Endothelial cell of umbilical vein (primary cell): ENCODE data around the gene PKMYT1. TPM values are rescaled to one million over a fixed set of nuclear protein-coding genes. Genes with fewer than 3 reads are reported as not detected.

ENCODE experiments used
- BruUV-seq: library from RNA; stranded (reverse); fragments of 400-500 nt; replicated peaks from 2 replicates; lab custom pipeline; 2021; lab: Mats Ljungman, UMichigan
- CTCF ChIA-PET: fragments of 300-600, 350-600 bp; sonication (Branson Sonifier 250); formaldehyde crosslinking; loops from one replicate; lab custom pipeline; 2021; ENCODE audit warnings: antibody characterized with exemption, inconsistent platforms; lab: Charles Lee
- POLR2A ChIA-PET: fragments of 300-600, 350-600 bp; sonication (Branson Sonifier 250); formaldehyde crosslinking; loops from one replicate; lab custom pipeline; 2021; ENCODE audit warnings: antibody characterized with exemption, inconsistent platforms; lab: Charles Lee
- DNase-seq: peaks from one replicate; pipeline ENCODE4 v3.0.0-alpha.2; 2011; ENCODE audit warnings: low read depth, low spot score
- FAIRE-seq: peaks from 2 replicates; lab custom pipeline; 2011; peaks lifted over from hg19 to GRCh38; lab: Jason Lieb, UNC
- H2AFZ ChIP-seq: 2 replicates; pipeline ENCODE4 v1.6.0; 2012; ENCODE audit warnings: low read depth, low read length, control low read depth, inconsistent platforms
- H3K27ac ChIP-seq: 2 replicates; pipeline ENCODE4 v1.5.1; 2011; ENCODE audit warnings: low read depth, mild to moderate bottlenecking, control low read depth, low read length, moderate library complexity; ENCODE audit not compliant: insufficient read depth
- H3K27me3 ChIP-seq, 2 experiments: 2 replicates each; pipeline versions ENCODE4 v1.6.0 to v1.6.1; 2011; ENCODE audit warnings: low read length in 2 of 2, mixed read lengths in 1 of 2; ENCODE audit not compliant: control insufficient read depth in 2 of 2, insufficient read depth in 2 of 2
- H3K36me3 ChIP-seq, 2 experiments: 2 replicates in 1 of 2; 3 replicates in 1 of 2; pipeline ENCODE4 v1.5.1; 2011; ENCODE audit warnings: low read length in 2 of 2, mild to moderate bottlenecking in 1 of 2, moderate library complexity in 1 of 2; ENCODE audit not compliant: control insufficient read depth in 2 of 2, insufficient read depth in 2 of 2; ENCODE audit errors: extremely low read depth in 1 of 2
- H3K4me1 ChIP-seq: 3 replicates; pipeline ENCODE4 v1.5.1; 2011; ENCODE audit warnings: mild to moderate bottlenecking, low read length; ENCODE audit not compliant: control insufficient read depth, insufficient read depth; ENCODE audit errors: extremely low read depth
- H3K4me2 ChIP-seq: 2 replicates; pipeline ENCODE4 v1.6.1; 2011; ENCODE audit warnings: low read length, control low read depth, mixed read lengths; ENCODE audit not compliant: insufficient read depth
- H3K4me3 ChIP-seq, 3 experiments: fragments of 200-600 bp in 1 of 3; sonication (generic), shearing (Covaris generic) in 1 of 3; replicated peaks in 1 of 3; 2 replicates each; pipeline ENCODE4 v1.5.1; 2011 to 2016; ENCODE audit warnings: control low read depth in 3 of 3, low read length in 3 of 3, mild to moderate bottlenecking in 2 of 3, inconsistent platforms in 1 of 3, low read depth in 1 of 3, moderate library complexity in 1 of 3; ENCODE audit not compliant: insufficient read depth in 1 of 3
- H3K79me2 ChIP-seq: 2 replicates; pipeline ENCODE4 v1.6.0; 2012; ENCODE audit warnings: low read length, inconsistent platforms; ENCODE audit not compliant: control insufficient read depth, insufficient read depth
- H3K9ac ChIP-seq: replicated peaks from 2 replicates; pipeline ENCODE3; 2011; ENCODE audit warnings: low read length, control low read depth; ENCODE audit not compliant: insufficient read depth; ENCODE audit errors: extremely low read depth
- H3K9me1 ChIP-seq: replicated peaks from 3 replicates; pipeline ENCODE4 v1.6.0; 2011; ENCODE audit warnings: mild to moderate bottlenecking, low read length; ENCODE audit not compliant: control insufficient read depth, insufficient read depth; ENCODE audit errors: extremely low read depth
- H3K9me3 ChIP-seq: replicated peaks from 2 replicates; pipeline ENCODE4 v1.5.1; 2012; ENCODE audit warnings: low read length, inconsistent platforms; ENCODE audit not compliant: control insufficient read depth, insufficient read depth
- H4K20me1 ChIP-seq: replicated peaks from 2 replicates; pipeline ENCODE3; 2011; ENCODE audit warnings: mild to moderate bottlenecking, low read length; ENCODE audit not compliant: control insufficient read depth, insufficient read depth; ENCODE audit errors: extremely low read depth
- CTCF ChIP-seq, 2 donors: IDR thresholded peaks; 1 replicate in 1 of 2; 2 replicates in 1 of 2; pipeline ENCODE4 v1.5.1; 2011; ENCODE audit warnings: low read length in 2 of 2, mild to moderate bottlenecking in 2 of 2, moderate library complexity in 2 of 2, control low read depth in 1 of 2, inconsistent platforms in 1 of 2, low read depth in 1 of 2; ENCODE audit not compliant: insufficient read depth in 1 of 2; ENCODE audit errors: extremely low read depth in 1 of 2
- EZH2 ChIP-seq: IDR thresholded peaks from 2 replicates; pipeline ENCODE4 v1.6.1; 2012; ENCODE audit warnings: borderline replicate concordance, low read depth, mild to moderate bottlenecking, moderate library complexity, low read length, inconsistent platforms; ENCODE audit not compliant: severe bottlenecking
- FOS ChIP-seq: IDR thresholded peaks from 2 replicates; pipeline ENCODE4 v1.6.1; 2011; ENCODE audit warnings: mild to moderate bottlenecking, low read length, moderate library complexity, borderline replicate concordance; ENCODE audit not compliant: insufficient read depth
- GATA2 ChIP-seq: IDR thresholded peaks from 2 replicates; pipeline ENCODE4 v1.7.0; 2011; ENCODE audit warnings: low read depth, mild to moderate bottlenecking, moderate library complexity, mixed read lengths, low read length; ENCODE audit not compliant: insufficient read length, insufficient read depth
- JUN ChIP-seq: IDR thresholded peaks from 2 replicates; pipeline ENCODE4 v1.6.1; 2011; ENCODE audit warnings: borderline replicate concordance, low read depth; ENCODE audit not compliant: insufficient read length, insufficient read depth
- MAX ChIP-seq: IDR thresholded peaks from 2 replicates; pipeline ENCODE4 v1.6.1; 2011; ENCODE audit not compliant: insufficient read depth, insufficient read length
- MYC ChIP-seq: IDR thresholded peaks from one replicate; pipeline ENCODE4 v1.6.1; 2011; ENCODE audit warnings: mild to moderate bottlenecking, low read depth, low read length
- POLR2A ChIP-seq: IDR thresholded peaks from 2 replicates; pipeline ENCODE4 v1.6.1; 2012; ENCODE audit warnings: low read depth, mild to moderate bottlenecking, control low read depth, low read length
- POLR2AphosphoS5 ChIP-seq: IDR thresholded peaks from 2 replicates; pipeline ENCODE4 v1.6.1; 2012; ENCODE audit warnings: low read depth, mild to moderate bottlenecking, control low read depth, low read length, moderate library complexity; ENCODE audit not compliant: insufficient read depth
- dilution Hi-C: fragments of 300-500 bp; cut with MboI; formaldehyde crosslinking; loops from one replicate; pipeline ENCODE4 v1.15.0; 2019; ENCODE audit warnings: low sequenced_read_pairs; ENCODE audit not compliant: extremely low pct_ligation_motif_present
- intact Hi-C: fragments of 100-400 bp; cut with micrococcal nuclease; formaldehyde crosslinking; loops from one replicate; pipeline ENCODE4 v1.10.0; 2022
- polyA plus RNA-seq, 4 experiments: library from polyadenylated mRNA; depleted of rRNA in 3 of 4; stranded (reverse) in 3 of 4; unstranded in 1 of 4; fragments of >200 nt; gene quantifications; 2 replicates each; pipeline versions ENCODE4 v1.2.1 to v1.2.3, GENCODE V29; 2011 to 2012; ENCODE audit warnings: missing spikeins in 1 of 4
- total RNA-seq: library from RNA; stranded (reverse); gene quantifications from 2 replicates; pipeline ENCODE4 v1.2.3, GENCODE V29; 2021

PKMYT1 gene
- total and polyA plus RNA-seq, 2 donors (not counting 3 experiments of a cell fraction or from before 2014, with no cell fraction given), result 26.1 to 48.5 TPM

- Histone ChIP-seq H3K36me3 (no peaks in the 10 kb centered on the region), H3K4me3 (no peak overlapping the region), H3K27me3 (no peaks in the 10 kb centered on the region), H3K9ac (no peak overlapping the region), H4K20me1 (no peaks in the 10 kb centered on the region), H3K9me3 (no peaks in the 10 kb centered on the region), H3K4me2 (no peak overlapping the region), H3K9me1 (no peaks in the 10 kb centered on the region), H3K79me2 (no peaks in the 10 kb centered on the region), H2AFZ (no peak overlapping the region), H3K27ac (no peak overlapping the region), H3K4me1 (no peaks in the 10 kb centered on the region)
- intact Hi-C loops, result no loop called here
- dilution Hi-C loops, result no loop called here
- FAIRE-seq (no peak), DNase-seq (no peak)
- BruUV-seq, result no TSS peak
- POLR2A ChIA-PET, result no interaction called here
- no peak for TF ChIP-seq MYC
- no peak for TF ChIP-seq MAX
- no peak for TF ChIP-seq EZH2
- no peak for TF ChIP-seq CTCF (IDR thresholded peaks at IDR 0.05; ENCODE audit: extremely low read depth in 1 of 2, insufficient read depth in 1 of 2, low read depth in 1 of 2, low read length in 2 of 2)
- no peak for TF ChIP-seq JUN
- TF ChIP-seq FOS, result no peak
- no peak for TF ChIP-seq GATA2
- TF ChIP-seq POLR2A, result no peak
- TF ChIP-seq POLR2AphosphoS5, result no peak
- CTCF ChIA-PET, result no interaction called here
These were observed 25.4 kb downstream of the PKMYT1 start for GRCh38 chr16:2954656-2955381.
